GM19395 (cell line): ENCODE results near the gene GALNT9.
"Not testable (repeated sequence)": the region's sequence is repeated elsewhere in the genome, so short reads cannot be mapped to it uniquely, and the experiment has no call there.

Experiments
- ATAC-seq: cut with Tn5 transposase; IDR thresholded peaks from one replicate; pipeline ENCODE4 v1.9.1; 2021; ENCODE audit warnings: mild to moderate bottlenecking, moderate library complexity; ENCODE audit not compliant: unreplicated experiment

The GALNT9 gene

GRCh38 chr12:132314516-132315233 is 14.7 kb downstream of the GALNT9 start:
- ATAC-seq: no peak

GRCh38 chr12:132314035-132314434 is 15.4 kb downstream of the GALNT9 start:
- ATAC-seq: no peak

- no peak for ATAC-seq
Measured at GRCh38 chr12:132313182-132313581, 16.2 kb downstream of the GALNT9 start.

GRCh38 chr12:132312516-132312915 is 16.9 kb downstream of the GALNT9 start:
- ATAC-seq: no peak

GRCh38 chr12:132311201-132311915 is 18.0 kb downstream of the GALNT9 start:
- no peak for ATAC-seq

- ATAC-seq: no peak
Measured at GRCh38 chr12:132310181-132311040, 19.0 kb downstream of the GALNT9 start.

- ATAC-seq: no peak
Measured at GRCh38 chr12:132309596-132310086, 19.7 kb downstream of the GALNT9 start.

GRCh38 chr12:132308853-132309595 is 20.4 kb downstream of the GALNT9 start:
- ATAC-seq: no peak

GRCh38 chr12:132307976-132308852 is 21.2 kb downstream of the GALNT9 start:
- no peak for ATAC-seq

- no peak for ATAC-seq
Measured at GRCh38 chr12:132306885-132307191, 22.6 kb downstream of the GALNT9 start.

GRCh38 chr12:132305991-132306884 is 23.2 kb downstream of the GALNT9 start:
- no peak for ATAC-seq

- no peak for ATAC-seq
Measured at GRCh38 chr12:132305560-132305966, 23.8 kb downstream of the GALNT9 start.

- ATAC-seq: not testable (repeated sequence)
Measured at GRCh38 chr12:132304866-132305265, 24.5 kb downstream of the GALNT9 start.

GRCh38 chr12:132303853-132304373 is 25.5 kb downstream of the GALNT9 start:
- not testable (repeated sequence) for ATAC-seq

GRCh38 chr12:132302466-132303358 is 26.7 kb downstream of the GALNT9 start:
- no peak for ATAC-seq

- ATAC-seq: no peak
Measured at GRCh38 chr12:132300789-132301722, 28.3 kb downstream of the GALNT9 start.
